Loucy (cell line): ENCODE measurements around the gene FAM229A.

Source experiments
- H2AFZ ChIP-seq: fragments of 200-600 bp; sonication (generic); 2 replicates; pipeline ENCODE4 v1.6.0; 2016; ENCODE audit warnings: antibody characterized with exemption, mild to moderate bottlenecking, low read length, moderate library complexity
- H3F3A ChIP-seq: fragments of 200-600 bp; 2 replicates; pipeline ENCODE4 v1.6.0; 2016; ENCODE audit warnings: antibody characterized with exemption, low read depth, mild to moderate bottlenecking
- H3K27me3 ChIP-seq: fragments of 200-600 bp; sonication (generic); 2 replicates; pipeline ENCODE4 v1.6.1; 2014; ENCODE audit warnings: low read length, mild to moderate bottlenecking; ENCODE audit not compliant: insufficient read depth, poor library complexity, severe bottlenecking
- H3K36me3 ChIP-seq: fragments of 200-600 bp; sonication (generic); 2 replicates; pipeline ENCODE4 v1.6.1; 2016; ENCODE audit warnings: low read length; ENCODE audit not compliant: insufficient read depth
- H3K4me1 ChIP-seq: fragments of 200-600 bp; sonication (generic); 2 replicates; pipeline ENCODE4 v1.5.1; 2014; ENCODE audit warnings: low read length, mild to moderate bottlenecking; ENCODE audit not compliant: insufficient read depth, poor library complexity, severe bottlenecking
- H3K4me2 ChIP-seq: fragments of 200-600 bp; sonication (generic); 2 replicates; pipeline ENCODE4 v1.6.0; 2014; ENCODE audit warnings: antibody characterized with exemption, low read length, low read depth, mild to moderate bottlenecking; ENCODE audit not compliant: poor library complexity, severe bottlenecking
- H3K4me3 ChIP-seq: fragments of 200-600 bp; sonication (generic); 2 replicates; pipeline ENCODE4 v1.5.1; 2014; ENCODE audit warnings: low read length, mild to moderate bottlenecking, mixed read lengths; ENCODE audit not compliant: poor library complexity, severe bottlenecking
- H3K79me2 ChIP-seq: fragments of 200-600 bp; sonication (generic); 2 replicates; pipeline ENCODE4 v1.6.1; 2014; ENCODE audit warnings: low read length; ENCODE audit not compliant: insufficient read depth
- H3K9ac ChIP-seq: fragments of 200-600 bp; sonication (generic); 2 replicates; pipeline ENCODE4 v1.6.0; 2014; ENCODE audit warnings: mild to moderate bottlenecking, low read depth, low read length, moderate library complexity; ENCODE audit not compliant: poor library complexity, severe bottlenecking
- H3K9me2 ChIP-seq: fragments of 200-600 bp; sonication (generic); replicated peaks from 2 replicates; pipeline ENCODE4 v1.6.1; 2016; ENCODE audit warnings: low read depth, low read length, mixed read lengths
- H3K9me3 ChIP-seq: fragments of 200-600 bp; sonication (generic); 2 replicates; pipeline ENCODE4 v1.6.1; 2014; ENCODE audit warnings: mild to moderate bottlenecking, antibody characterized with exemption, low read length, low read depth; ENCODE audit not compliant: insufficient read depth
- H4K20me1 ChIP-seq: fragments of 200-600 bp; sonication (generic); 2 replicates; pipeline ENCODE4 v1.6.0; 2014; ENCODE audit warnings: antibody characterized with exemption, low read length, mild to moderate bottlenecking; ENCODE audit not compliant: insufficient read depth, poor library complexity, severe bottlenecking
- CTCF ChIP-seq: fragments of 200-600 bp; sonication (generic); conservative IDR thresholded peaks from 2 replicates; pipeline ENCODE4 v1.5.1; 2014; ENCODE audit warnings: mild to moderate bottlenecking, antibody characterized with exemption, low read length
- EZH2phosphoT487 ChIP-seq: fragments of 200-600 bp; IDR thresholded peaks from 2 replicates; pipeline ENCODE4 v1.6.1; 2018; ENCODE audit warnings: antibody characterized with exemption, mild to moderate bottlenecking, moderate library complexity, borderline replicate concordance

FAM229A gene

GRCh38 chr1:32376199-32376598 lies 13.9 kb upstream of the FAM229A start:
- H3K4me3 ChIP-seq = no peak overlapping the region
- H3K9me3 ChIP-seq = no peaks in the 10 kb centered on the region
- no peaks in the 10 kb centered on the region for H3F3A ChIP-seq
- H3K9me2 ChIP-seq = no peaks in the 10 kb centered on the region
- TF ChIP-seq EZH2phosphoT487 = no peak
- no peak for TF ChIP-seq CTCF
- H3K9ac ChIP-seq = no peak overlapping the region
- no peak overlapping the region for H3K4me2 ChIP-seq
- no peaks in the 10 kb centered on the region for H3K27me3 ChIP-seq
- H2AFZ ChIP-seq = no peak overlapping the region
- H3K4me1 ChIP-seq = peaks cover 12% of the 10 kb centered on the region
- peaks cover 5% of the 10 kb centered on the region for H4K20me1 ChIP-seq
- no peaks in the 10 kb centered on the region for H3K79me2 ChIP-seq
- peaks cover 63% of the 10 kb centered on the region; the same call in 1 of the 2 replicates for H3K36me3 ChIP-seq

- H4K20me1 ChIP-seq = peaks cover 5% of the 10 kb centered on the region
- no peaks in the 10 kb centered on the region for H3K9me2 ChIP-seq
- H3K4me3 ChIP-seq = no peak overlapping the region
- H3K4me1 ChIP-seq = peaks cover 12% of the 10 kb centered on the region
- H3K27me3 ChIP-seq = no peaks in the 10 kb centered on the region
- peaks cover 45% of the 10 kb centered on the region; the same call in 1 of the 2 replicates for H3K36me3 ChIP-seq
- no peak overlapping the region for H3K4me2 ChIP-seq
- no peaks in the 10 kb centered on the region for H3K79me2 ChIP-seq
- H3K9ac ChIP-seq = no peak overlapping the region
- no peaks in the 10 kb centered on the region for H3K9me3 ChIP-seq
- H2AFZ ChIP-seq = no peak overlapping the region
- TF ChIP-seq CTCF (no peak), EZH2phosphoT487 (no peak)
- H3F3A ChIP-seq = no peaks in the 10 kb centered on the region
Measured at GRCh38 chr1:32373996-32374592, 11.8 kb upstream of the FAM229A start.

- H3K36me3 ChIP-seq = peaks cover 40% of the 10 kb centered on the region; the same call in 1 of the 2 replicates
- peaks cover 5% of the 10 kb centered on the region for H4K20me1 ChIP-seq
- H3K9ac ChIP-seq = no peak overlapping the region
- H3K4me2 ChIP-seq = peak overlapping the region; percentile 28
- H2AFZ ChIP-seq = no peak overlapping the region
- H3K9me3 ChIP-seq = no peaks in the 10 kb centered on the region
- no peak for TF ChIP-seq EZH2phosphoT487
- peak; percentile 72 for TF ChIP-seq CTCF
- no peak overlapping the region for H3K4me3 ChIP-seq
- no peaks in the 10 kb centered on the region for H3K79me2 ChIP-seq
- peaks cover 12% of the 10 kb centered on the region for H3K4me1 ChIP-seq
- H3F3A ChIP-seq = no peaks in the 10 kb centered on the region
- no peaks in the 10 kb centered on the region for H3K9me2 ChIP-seq
- no peaks in the 10 kb centered on the region for H3K27me3 ChIP-seq
Measured at GRCh38 chr1:32372149-32372756, 10.0 kb upstream of the FAM229A start.
